CD4-positive, alpha-beta T cell treated with Interleukin-15 for 4 hours (primary cell): Measurements from ENCODE around the gene KCNMA1.

Experiments
- DNase-seq: peaks from one replicate; pipeline ENCODE4 v3.0.0-alpha.2; 2020; ENCODE audit warnings: low spot score

KCNMA1 gene

DNA sequence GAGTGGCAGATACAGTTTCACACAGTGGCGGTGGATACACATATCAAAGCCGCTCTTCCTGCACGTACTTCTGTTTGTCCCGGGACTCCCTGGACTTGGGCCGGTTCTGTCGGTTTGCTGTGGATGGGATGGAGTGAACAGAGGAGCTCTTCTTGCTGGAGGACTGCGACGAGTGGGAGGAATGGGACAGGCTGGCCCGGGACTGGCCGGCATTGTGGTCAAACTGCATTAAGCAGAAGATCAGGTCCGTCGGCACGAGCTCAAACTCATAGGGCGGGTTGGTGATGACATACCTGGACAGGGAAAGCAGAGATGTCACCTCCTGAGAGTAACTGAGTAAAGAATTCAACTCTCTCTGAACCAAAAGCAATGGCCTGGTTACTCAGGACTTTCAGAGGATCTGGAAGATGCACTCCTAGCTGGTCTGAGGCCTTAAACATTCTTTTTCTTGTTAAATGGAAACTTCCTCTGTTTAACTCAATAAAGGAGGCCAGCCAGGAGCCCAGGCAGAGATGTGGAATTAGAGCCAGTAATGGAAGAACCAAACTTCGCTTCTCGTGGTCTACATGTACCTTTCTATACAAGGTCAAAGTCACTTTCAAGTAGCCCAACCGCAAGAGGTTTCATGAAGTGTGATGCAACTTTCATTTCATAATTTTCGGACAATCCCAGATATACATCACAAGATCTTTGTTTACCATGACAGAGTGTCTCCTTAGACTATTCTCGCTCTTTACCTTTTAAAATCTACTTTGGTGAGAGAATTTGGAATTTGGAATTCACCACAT is 750.2 kb downstream of the KCNMA1 start:
- no peak for DNase-seq

DNA sequence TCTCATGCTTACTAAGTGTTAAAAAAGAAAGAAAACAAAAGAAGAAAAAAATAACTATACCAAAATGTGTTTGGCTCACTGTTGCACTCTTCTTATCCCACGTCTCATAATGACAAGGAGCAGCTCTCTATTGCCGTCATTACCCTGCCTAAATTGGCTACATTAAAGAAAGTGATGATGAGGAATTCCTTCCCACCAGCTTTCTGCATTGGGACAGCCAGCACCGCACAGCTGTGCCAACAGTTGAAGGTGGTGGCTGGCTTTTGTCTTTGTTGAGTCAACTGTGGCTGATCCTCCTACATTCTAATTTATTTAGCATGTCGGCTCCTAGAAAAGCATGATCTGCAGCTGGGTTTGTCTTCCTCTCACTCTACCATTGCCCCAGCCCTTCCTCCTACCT is 751.8 kb downstream of the KCNMA1 start:
- no peak for DNase-seq

GRCh38 chr10:76884673-76885275 is 752.8 kb downstream of the KCNMA1 start:
- no peak for DNase-seq

- no peak for DNase-seq
These were observed 754.0 kb downstream of the KCNMA1 start for GRCh38 chr10:76883596-76883995.

- DNase-seq = no peak
These were observed 754.8 kb downstream of the KCNMA1 start for GRCh38 chr10:76882796-76883195.

DNA sequence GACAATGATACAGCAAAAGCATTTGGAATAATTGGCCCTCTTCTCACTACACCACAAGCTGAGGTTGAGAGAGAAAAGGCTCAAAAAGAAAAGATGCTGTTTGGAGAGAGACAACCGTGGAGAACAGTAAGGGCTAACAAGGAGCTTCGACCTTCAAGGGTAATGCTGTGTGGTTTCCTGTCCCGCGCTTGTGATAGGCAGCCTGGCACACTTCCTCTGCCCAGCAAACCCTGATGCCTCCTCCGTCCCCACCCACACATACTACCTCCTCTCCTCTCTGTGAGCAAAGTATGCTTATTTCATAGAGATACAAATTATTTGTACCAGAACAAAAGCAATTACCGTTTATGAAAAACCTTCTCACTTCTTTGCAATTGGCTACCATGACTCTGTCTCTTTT is 755.4 kb downstream of the KCNMA1 start:
- no peak for DNase-seq

- no peak for DNase-seq
These were observed 756.0 kb downstream of the KCNMA1 start for GRCh38 chr10:76881477-76882220.

DNA sequence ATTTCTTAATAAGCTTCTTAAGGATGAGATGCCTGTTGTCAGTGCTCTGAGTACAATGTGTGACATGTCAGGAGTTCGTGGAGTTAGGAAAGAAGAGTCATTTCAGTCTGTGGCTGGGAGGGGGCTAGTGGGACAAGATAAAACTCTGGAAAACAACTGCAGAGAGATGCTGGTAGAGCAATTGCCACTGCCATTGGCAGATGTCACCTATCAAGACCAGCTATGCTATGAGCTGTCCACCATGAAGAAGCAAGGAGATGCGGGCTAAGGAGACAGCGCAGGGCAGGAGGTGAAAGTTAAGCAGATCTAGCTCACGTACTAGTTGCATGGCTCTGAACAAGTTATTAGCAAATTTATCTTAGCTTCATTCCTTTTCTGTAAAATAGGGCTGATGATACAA is 756.7 kb downstream of the KCNMA1 start:
- DNase-seq = no peak

DNA sequence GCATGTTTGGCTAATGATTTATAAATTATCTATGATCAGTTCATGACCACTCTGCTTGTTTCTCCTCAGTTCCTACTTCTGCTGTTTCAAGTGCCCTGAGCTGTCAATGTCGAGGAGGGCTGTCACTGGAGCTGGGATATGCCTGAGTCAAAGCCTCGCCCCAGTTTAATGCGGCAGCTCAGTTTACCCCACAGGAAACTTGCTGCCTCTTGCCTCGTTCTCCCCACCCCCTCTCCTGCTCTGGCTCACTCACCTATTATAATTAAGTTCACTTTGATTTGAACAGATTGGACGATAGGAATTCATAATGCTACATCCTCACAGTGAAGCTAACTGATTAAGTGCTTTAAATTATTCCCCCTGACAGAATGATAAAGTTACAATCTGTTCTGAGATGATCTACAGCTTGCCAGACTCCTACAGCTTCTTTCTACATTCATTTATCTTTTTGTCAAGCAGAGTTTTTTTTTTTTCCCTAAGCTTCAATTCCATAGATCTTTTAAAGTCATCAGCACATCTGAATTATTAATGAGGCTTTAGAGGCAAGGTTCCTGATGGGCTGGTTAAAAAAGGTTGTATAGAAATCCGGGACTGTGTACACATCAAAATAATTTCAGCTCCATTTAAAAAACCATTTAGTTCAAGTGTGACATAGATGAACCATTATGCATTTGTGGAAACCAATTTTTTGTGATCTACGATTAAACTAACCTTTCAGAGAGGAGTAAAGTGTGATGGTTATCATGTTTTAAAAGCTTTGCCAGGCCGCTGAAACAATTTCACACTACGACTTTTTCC is 758.3 kb downstream of the KCNMA1 start:
- DNase-seq = no peak

DNA sequence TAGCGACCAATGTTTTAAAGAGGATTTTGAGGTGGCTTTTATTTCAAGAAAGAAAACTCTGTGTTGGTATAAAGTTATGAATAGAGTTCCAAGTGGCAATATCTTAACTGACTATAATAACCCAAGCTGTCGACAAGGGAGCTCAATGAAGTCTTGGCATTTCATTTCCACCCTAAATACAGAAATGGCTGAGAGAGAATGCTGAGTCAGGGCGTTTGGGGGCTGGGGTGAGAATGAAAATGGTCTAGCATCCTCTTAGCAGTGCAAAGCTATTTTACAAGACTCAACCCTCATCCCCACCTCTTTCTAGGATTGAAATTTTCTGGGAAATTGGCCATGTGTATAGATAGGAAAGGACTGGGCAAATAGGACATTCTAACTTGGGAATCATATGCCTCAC is 759.1 kb downstream of the KCNMA1 start:
- DNase-seq = no peak

- no peak for DNase-seq
These were observed 762.7 kb downstream of the KCNMA1 start for GRCh38 chr10:76874896-76875295.

DNA sequence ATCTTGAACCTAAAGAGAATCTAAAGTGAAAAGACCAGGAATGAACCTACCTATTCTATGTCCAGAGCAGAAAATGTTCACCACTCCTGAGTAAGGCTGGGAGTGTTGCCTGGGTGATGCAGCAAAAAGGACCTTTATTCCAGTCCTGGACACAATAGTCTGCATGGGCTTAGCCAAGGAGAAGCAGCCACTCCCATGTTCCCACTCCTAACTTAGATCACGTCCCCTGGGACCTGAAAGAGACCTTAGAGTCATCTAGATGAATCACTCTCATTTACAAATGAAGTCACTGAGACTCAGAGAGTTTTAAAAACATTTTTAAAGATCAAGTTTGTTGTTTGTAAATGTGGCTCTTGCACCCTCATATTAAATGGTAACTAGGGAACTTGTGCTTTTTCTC is 763.4 kb downstream of the KCNMA1 start:
- no peak for DNase-seq

DNA sequence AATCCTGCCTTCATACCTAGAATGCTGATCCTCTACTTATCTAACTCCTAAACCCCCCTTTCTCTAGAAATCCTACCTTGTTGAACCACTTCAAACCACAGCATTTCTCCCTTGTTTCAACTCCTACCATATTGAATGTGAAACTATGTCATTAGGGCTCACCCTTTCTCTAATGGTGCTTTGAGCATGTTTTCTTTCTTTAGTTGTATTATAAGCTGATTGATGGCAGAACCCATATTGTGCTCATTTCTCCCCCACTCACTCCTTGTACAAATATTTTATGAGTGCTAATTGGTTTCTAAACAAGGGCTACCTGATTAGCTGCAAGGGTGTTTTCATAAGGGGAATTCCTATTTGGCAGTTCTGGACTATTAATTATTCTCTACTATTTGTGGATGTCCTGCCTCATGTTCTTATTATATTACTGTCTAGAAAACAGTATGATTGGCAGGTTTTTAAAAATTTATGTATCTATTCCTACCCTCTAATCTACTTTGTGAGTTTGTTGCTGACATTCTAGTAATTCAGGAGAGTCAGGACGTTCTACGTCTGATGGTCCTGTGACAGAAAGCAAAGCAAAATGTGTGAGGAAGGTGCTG is 765.8 kb downstream of the KCNMA1 start:
- DNase-seq = no peak

GRCh38 chr10:76869931-76870330 is 767.7 kb downstream of the KCNMA1 start:
- no peak for DNase-seq

DNA sequence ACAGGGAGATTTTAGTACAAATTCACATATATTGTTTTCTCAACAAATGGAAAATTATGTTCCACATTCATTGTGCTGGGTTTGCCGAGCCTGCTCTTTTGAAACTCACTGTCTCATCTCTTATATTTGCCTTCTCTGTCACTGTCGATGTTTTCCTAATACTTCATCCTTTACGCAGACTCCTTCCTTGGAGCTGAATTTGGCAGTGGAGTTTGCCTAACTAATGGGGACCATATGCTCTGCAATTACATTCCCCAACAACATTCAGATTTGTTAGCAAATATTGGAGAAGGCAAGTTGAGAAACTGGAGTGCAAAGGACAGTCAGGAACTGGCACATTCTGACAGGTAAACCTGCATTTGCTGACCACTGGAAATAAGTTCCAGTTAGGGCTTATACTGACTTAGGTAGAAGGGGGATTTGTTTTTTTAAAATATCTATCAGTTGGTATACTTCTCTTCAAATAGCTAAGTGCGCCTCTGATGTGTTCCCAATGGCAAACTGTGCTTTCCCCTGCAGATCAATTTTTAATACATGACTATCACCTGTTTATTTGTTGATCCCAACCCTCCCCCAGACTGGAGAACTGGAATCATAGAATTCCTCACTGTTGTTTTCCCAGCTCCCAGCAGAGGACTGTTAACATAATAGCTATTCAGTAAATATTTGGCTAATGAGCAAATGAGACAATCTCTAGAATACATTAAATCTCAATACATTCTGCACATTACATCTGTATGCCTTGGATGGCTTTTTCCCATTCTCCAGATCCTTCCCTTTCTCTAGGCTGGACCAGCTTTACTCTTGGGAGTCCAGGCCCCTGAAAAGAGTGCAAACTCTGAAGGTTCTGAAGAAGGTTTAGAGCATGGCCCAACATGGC is 769.3 kb downstream of the KCNMA1 start:
- DNase-seq = no peak

- no peak for DNase-seq
These were observed 770.6 kb downstream of the KCNMA1 start for GRCh38 chr10:76866841-76867586.

GRCh38 chr10:76864922-76865321 is 772.7 kb downstream of the KCNMA1 start:
- DNase-seq = no peak

DNA sequence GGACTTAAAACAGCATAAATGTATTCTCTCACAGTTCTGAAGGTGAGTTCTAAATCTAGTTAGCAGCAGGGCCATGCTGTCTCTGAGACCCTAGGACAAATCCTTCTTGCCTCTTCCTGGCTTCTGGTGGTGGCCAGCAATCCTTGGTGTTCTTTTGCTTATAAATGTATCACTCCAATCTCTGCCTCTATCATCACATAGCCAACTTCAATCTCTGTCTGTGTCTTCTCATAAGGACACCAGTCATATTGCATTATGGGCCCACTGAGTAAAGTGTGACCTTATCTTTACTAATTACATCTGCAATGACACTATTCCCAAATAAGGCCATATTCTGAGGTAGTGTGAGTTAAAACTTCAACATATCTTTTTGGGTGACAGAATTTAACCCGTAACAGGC is 778.9 kb downstream of the KCNMA1 start:
- no peak for DNase-seq

- no peak for DNase-seq
These were observed 796.8 kb downstream of the KCNMA1 start for GRCh38 chr10:76840802-76841201.

- DNase-seq = no peak
These were observed 798.3 kb downstream of the KCNMA1 start for GRCh38 chr10:76839276-76839675.
